ENCODE data around the gene AKAP9.
"Not testable (repeated sequence)": the region's sequence is repeated elsewhere in the genome, so short reads cannot be mapped to it uniquely, and the experiment has no call there.

The AKAP9 gene

GRCh38 chr7:92057375-92057774, 116.7 kb downstream of the AKAP9 start:
- in situ Hi-C loops (cut with HindIII; ENCODE audit: low sequenced_read_pairs): no loop called here

DNA sequence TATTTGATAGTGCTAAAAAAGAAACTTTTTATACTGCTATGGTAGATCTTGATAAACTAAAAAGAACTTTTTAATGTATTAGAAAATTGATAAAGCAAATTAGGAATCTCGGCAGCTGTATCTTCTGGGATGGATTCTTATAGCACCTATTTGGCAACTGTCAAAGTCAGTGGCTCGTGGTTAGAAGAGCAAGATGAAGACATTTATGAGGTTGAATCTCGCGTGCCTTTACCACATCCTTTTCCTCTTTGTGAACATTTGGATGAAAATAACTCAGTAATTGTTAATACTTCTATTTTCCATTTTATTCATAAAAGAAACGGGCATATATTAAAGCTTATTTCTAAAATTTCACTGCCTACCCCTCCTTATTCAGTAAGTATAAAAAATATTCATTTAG, 117.4 kb downstream of the AKAP9 start:
- in situ Hi-C loops (cut with HindIII; ENCODE audit: low sequenced_read_pairs): no loop called here

GRCh38 chr7:92058899-92059298, 118.2 kb downstream of the AKAP9 start:
- in situ Hi-C loops (cut with HindIII; ENCODE audit: low sequenced_read_pairs): no loop called here

DNA sequence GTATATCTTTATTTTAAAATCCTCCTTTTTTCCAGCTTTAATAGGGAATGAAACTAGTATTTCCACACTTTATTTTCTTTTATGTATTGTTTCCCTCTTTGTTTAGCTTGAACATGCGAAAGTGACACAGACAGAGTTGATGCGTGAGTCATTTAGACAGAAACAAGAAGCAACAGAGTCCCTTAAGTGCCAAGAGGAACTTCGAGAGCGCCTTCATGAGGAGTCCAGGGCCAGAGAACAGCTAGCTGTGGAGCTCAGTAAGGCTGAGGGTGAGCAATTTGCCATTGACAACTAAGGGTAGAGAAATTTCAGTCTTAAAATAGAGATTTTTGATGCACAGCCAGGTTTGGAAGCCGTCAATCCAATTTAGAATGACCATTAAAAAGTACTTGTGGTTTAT, 120.5 kb downstream of the AKAP9 start:
- in situ Hi-C loops (cut with HindIII; ENCODE audit: low sequenced_read_pairs): no loop called here

DNA sequence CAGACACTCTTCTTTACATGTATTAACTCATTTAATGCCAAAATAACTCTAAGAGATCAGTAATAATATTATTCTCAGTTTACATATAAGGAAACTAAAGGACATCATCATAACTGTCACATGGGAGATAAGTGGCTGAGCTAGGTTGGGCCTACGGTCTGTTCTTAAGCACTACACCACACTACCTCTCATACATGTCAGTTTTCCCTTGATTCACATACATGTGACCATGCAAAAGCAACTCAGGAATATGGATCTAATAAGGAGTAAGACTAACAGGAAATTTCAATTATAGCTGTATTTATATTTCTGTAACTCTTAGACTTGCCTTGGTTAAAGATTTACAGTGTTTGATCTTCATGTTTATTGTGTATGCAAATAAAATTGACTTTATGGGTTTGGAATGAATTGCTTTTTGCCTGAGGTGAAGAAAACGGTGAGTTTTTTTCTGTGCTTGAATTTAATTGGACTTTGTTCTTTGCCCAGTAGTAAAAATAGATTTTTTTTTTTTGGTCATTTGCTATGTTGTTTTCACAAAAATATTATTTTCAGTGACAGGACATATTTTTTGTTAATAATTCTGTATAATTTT, 123.9 kb downstream of the AKAP9 start:
- in situ Hi-C loops (cut with HindIII; ENCODE audit: low sequenced_read_pairs): no loop called here

- in situ Hi-C loops (cut with HindIII; ENCODE audit: low sequenced_read_pairs): no loop called here
Observed at GRCh38 chr7:92071032-92071431, 130.4 kb downstream of the AKAP9 start.

- in situ Hi-C loops (cut with HindIII; ENCODE audit: low sequenced_read_pairs): no loop called here
Observed at GRCh38 chr7:92072121-92072520, 131.5 kb downstream of the AKAP9 start.

DNA sequence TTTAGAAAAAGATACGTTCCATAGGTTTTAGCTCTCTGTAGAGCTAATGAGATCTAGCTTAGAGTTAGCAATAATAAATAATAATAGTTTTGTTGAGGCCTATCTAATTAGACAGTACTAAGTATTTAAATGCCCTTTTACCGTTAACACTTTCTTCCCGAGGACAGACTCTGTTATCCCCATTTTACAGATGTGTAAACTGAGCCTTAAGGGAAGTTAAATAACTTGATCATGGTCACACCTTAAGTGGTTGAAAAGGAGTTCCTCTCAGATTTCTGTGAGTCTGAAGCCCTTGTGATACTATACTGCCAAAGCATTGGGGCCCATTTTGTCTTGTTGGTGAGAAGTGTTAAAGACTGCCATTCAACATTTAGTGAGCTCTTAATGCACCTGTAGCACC, 132.0 kb downstream of the AKAP9 start:
- in situ Hi-C loops (cut with HindIII; ENCODE audit: low sequenced_read_pairs): no loop called here

DNA sequence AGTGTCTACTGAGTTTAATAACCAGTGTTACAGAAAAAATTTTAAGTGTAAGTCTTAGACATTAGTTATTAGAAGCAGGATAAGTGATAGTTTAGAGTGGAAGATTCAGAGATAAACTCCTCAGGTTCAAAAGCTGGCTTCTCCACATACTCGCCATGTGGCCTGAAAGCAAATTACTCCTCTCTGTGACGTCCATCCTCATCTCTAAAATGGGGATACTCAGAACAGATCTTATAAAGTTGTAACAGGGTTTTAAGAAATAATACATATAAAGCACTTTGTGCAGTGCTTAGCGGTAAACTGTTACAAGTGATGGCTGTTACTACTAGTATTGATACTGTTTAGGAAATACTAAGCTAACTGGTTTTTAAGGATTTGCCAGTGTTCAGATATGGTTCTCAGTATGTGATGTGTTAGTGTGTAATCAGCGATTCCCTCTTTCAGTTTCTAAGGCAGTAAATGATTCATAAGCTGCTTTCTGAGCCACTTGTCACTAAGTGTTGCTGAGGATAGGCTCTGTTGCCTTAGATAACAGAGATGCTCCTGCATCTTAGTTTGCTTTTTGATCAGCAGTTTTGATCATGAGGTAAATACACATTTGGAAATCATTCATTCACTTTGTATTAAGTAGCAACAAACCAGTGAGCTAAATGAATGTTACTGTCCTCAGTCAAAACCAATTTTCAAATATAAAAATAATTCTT, 134.9 kb downstream of the AKAP9 start:
- in situ Hi-C loops (cut with HindIII; ENCODE audit: low sequenced_read_pairs): no loop called here

DNA sequence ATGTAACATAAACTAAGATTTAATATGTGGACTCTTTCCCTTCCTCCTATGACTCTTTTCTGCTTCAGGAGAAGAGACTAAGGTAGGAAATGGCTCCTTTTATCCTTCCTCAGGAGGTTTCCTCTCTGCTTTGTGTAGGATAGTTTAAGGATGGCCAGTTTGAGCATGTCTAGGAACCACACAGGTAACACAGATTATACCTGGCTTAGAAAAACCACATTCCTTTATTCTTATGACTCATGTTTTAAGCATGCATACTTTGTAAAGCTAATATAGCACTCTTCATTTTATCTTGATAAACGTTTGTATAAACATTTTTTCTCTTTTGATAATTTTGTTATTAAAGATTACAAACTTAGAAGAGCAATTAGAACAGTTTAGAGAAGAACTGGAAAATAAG, 135.8 kb downstream of the AKAP9 start:
- in situ Hi-C loops (cut with HindIII; ENCODE audit: low sequenced_read_pairs): no loop called here

- in situ Hi-C loops (cut with HindIII; ENCODE audit: low sequenced_read_pairs): not testable (repeated sequence)
Observed at GRCh38 chr7:92083922-92084321, 143.3 kb downstream of the AKAP9 start.

GRCh38 chr7:92088266-92088665, 147.6 kb downstream of the AKAP9 start:
- in situ Hi-C loops (cut with HindIII; ENCODE audit: low sequenced_read_pairs): no loop called here

DNA sequence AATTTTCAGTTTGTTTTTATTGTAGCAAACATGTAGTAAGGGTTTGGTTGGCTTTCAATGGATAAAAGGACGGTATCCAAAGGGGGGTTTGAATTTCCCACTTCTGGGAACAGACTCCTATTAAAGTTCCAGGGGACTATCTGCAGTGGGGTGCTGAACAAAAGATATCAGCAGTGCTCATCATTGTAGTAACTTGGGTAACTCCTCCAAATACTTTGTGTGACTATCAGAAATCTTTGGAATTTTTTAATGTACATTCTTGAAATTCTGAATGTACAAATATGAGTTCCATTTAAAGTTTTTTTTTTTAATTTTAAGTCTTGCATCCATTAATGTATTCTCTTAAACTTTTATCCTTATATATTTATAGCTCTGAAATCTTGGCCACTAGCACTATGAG, 151.5 kb downstream of the AKAP9 start:
- in situ Hi-C loops (cut with HindIII; ENCODE audit: low sequenced_read_pairs): no loop called here

DNA sequence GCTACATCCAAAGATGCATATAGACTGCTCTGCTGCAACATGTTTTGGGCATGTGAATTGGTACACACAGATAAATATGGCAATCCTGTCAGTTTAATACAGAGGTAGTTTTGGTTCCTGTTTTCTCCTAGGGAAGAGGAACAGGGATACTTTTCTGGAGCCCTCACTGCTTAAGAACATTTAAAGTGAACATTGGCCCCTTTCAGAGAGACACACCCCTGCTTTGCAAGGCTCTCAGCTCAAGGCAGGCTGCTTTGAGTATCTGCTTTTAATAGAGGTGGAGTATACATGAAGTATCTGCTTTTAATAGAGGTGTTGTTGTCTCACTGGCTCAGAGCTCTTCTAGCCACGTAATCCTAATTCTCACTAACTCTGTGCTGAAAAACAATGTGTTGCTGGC, 154.7 kb downstream of the AKAP9 start:
- in situ Hi-C loops (cut with HindIII; ENCODE audit: low sequenced_read_pairs): no loop called here

DNA sequence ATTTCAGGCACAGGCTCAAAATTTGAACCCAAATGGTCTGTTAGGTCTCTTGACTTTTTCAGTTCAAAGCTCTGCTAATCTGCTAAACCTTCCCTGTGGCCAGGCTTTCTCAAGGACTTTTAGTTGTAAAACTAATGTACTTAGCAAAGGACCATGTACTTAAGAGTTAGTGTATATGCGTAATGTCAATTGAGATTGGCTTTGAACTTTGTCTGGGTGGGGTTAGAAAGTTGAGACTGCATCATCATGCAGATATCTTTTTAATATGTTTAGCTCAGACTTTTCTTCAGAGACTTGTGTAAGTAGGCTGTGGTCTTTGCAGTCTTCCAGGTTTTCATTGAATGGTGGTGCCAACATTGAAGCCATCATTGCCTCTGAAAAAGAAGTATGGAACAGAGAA, 159.9 kb downstream of the AKAP9 start:
- in situ Hi-C loops (cut with HindIII; ENCODE audit: low sequenced_read_pairs): no loop called here

- in situ Hi-C loops (cut with HindIII; ENCODE audit: low sequenced_read_pairs): not testable (repeated sequence)
Observed at GRCh38 chr7:92102862-92103261, 162.2 kb downstream of the AKAP9 start.

DNA sequence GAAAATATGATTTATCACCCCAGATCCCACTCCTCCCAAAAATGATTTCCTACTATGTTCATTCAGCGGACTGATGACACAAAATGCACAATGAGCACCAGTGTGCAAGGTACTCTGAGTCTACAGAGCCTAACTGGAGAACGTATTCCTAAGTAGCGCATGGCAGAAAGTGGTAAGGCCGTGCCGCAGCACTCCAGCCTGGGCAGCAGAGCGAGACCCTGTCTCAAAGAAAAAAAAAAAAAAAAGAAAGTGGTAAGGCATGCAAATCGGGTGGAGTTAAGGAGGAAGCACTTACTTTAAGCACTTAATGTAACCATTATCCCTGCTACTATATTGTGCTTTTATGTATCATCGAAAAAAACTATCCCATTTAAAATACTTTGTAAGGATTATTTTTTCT, 168.2 kb downstream of the AKAP9 start:
- in situ Hi-C loops (cut with HindIII; ENCODE audit: low sequenced_read_pairs): no loop called here

- in situ Hi-C loops (cut with HindIII; ENCODE audit: low sequenced_read_pairs): no loop called here
Observed at GRCh38 chr7:92110857-92111256, 170.2 kb downstream of the AKAP9 start.

DNA sequence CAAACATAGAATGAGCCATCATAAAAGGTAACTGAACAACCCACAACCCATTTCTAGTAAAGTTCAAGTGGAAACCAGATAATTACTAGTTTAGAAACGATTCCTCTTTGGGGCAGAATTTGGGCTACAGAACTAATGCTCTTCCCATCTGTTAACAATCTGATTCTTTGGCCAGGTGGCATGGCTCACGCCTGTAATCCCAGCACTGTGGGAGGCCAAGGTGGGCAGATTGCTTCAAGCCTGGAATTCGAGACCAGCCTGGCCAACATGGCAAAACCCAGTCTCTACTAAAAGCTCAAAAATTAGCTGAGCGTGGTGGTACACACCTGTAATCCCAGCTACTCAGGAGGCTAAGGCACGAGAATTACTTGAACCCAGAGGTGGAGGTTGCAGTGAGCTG, 175.2 kb downstream of the AKAP9 start:
- in situ Hi-C loops (cut with HindIII; ENCODE audit: low sequenced_read_pairs): no loop called here

DNA sequence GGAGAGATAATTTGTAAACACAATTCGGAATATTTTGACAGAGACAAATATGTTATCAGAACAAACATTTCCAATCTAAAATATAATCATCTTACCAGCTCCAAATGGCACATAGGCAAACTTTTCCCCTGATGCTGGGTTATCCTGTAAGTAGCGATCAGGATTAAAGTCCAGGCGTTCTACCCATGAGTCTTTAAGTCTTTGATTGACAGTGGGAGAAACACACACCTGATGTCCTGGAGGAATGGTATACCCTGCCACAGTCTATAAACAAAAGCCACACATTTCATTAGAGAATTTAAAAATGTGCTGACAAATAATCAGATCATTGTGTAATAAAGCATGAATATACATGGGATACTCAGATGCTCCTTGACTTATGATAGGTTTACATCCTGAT, 176.3 kb downstream of the AKAP9 start:
- in situ Hi-C loops (cut with HindIII; ENCODE audit: low sequenced_read_pairs): no loop called here

DNA sequence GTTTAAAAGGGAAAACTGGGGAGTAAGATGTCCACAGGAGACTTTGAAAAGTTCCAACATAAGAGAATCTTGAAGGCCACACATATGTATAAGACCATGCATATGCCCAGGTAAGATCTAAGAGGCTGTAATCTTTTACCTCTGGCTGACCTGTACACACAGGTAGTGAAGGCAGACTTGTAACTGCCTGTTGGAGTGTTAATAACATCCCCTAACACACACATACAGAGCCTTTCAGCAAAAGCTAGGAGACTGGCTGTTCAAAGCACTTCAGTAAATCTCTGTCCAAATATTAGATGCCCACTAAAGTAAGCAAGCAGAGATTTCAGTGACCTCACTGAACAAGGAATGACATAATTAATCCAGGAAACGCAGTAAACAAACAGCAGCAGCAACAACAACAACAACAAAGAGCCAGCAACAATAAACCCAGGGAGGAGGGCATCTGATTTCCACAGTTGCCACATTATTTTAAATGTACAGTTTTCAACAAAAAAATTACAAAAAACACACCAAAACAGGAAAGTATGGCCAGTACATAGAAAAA, 178.6 kb downstream of the AKAP9 start:
- in situ Hi-C loops (cut with HindIII; ENCODE audit: low sequenced_read_pairs): no loop called here

GRCh38 chr7:92121681-92122080, 181.0 kb downstream of the AKAP9 start:
- in situ Hi-C loops (cut with HindIII; ENCODE audit: low sequenced_read_pairs): no loop called here

DNA sequence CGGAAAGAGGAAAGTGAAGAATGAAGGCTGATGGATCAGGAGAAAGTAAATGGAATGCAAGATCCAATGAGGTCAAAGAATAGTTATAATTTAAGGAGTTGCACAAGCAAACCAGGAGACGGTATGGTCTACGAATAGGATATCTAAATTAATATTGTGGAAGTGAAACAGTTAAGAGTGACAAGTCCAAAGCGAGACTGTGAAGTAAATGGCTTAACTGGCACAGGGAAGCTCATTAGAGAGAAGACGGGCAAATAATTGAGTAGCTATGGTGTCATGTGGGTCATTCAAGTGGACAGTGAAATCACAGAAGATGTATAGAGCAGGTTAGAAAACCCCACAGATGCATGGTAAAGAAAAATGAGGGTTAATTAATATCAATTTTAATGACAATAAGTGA, 190.4 kb downstream of the AKAP9 start:
- in situ Hi-C loops (cut with HindIII; ENCODE audit: low sequenced_read_pairs): no loop called here
